GM21529 (cell line): ENCODE data around the gene PDCD1.

Experiments
- ATAC-seq: cut with Tn5 transposase; IDR thresholded peaks from one replicate; pipeline ENCODE4 v1.9.1; 2021; ENCODE audit not compliant: unreplicated experiment

Gene PDCD1

GRCh38 chr2:241852981-241853631 lies 5.6 kb downstream of the PDCD1 start:
- ATAC-seq, result no peak

DNA sequence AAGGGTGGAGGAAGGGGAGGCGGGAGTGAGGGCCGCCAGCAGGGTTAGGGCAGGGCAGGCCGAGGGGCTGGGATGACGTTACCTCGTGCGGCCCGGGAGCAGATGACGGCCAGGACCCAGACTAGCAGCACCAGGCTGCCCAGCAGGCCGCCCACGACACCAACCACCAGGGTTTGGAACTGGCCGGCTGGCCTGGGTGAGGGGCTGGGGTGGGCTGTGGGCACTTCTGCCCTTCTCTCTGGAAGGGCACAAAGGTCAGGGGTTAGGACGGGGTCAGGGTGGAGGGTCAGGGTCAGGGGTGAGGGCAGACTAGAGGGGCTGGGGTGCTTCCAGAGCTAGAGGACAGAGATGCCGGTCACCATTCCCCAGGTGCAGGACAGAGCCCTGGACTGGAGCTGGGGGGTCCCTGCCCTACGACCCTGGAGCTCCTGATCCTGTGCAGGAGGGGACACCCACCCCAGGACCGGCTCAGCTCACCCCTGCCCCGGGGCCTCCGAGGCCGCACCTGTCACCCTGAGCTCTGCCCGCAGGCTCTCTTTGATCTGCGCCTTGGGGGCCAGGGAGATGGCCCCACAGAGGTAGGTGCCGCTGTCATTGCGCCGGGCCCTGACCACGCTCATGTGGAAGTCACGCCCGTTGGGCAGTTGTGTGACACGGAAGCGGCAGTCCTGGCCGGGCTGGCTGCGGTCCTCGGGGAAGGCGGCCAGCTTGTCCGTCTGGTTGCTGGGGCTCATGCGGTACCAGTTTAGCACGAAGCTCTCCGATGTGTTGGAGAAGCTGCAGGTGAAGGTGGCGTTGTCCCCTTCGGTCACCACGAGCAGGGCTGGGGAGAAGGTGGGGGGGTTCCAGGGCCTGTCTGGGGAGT lies 6.3 kb downstream of the PDCD1 start:
- no peak for ATAC-seq

- ATAC-seq, result no peak
Observed at GRCh38 chr2:241851325-241852115, 7.2 kb downstream of the PDCD1 start.

GRCh38 chr2:241850544-241851324 lies 8.0 kb downstream of the PDCD1 start:
- ATAC-seq, result no peak

DNA sequence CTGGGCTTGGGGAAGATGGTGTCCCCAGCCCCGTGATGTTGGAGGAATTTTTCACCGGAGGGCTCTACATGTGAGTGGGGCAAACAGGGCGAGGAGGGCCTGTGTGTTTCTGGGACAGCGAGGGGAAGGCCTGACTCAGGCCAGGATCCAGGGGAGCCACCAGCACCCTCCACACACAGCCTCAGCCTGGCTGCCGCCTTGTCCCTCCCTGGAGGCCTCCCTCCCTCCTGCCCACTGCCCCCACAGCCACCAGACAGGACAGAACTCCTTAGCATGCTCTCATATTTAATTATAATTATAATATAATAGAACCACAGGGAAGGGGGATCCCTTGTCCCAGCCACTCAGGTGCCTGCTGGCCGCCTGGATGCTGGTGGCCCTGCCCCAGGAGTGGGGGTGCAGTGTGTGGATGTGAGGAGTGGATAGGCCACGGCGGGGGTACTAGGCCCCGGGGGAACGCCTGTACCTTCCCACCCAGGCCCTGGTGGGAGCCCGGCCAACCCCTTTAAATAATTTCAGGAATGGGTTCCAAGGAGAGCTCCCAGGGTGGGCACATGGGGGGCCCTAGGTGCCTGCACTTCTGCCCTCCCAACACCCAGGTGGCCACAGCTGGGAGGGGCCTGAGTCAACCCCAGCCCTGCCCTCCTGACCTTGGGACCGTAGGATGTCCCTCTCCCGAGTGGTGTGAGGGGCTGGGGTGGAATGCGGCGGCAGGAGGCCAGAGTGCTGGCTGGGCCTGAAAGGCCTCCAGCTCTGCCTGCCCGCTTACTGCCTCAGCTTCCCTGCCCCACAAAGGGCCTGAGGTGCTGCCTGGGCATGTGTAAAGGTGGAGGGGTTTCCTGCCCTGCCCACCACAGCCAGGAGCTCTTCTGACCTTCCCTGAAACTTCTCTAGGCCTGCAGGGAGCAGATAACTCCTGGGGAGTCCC lies 8.8 kb downstream of the PDCD1 start:
- ATAC-seq, result no peak

- ATAC-seq, result no peak
Observed at GRCh38 chr2:241848761-241849615, 9.7 kb downstream of the PDCD1 start.

- ATAC-seq, result no peak
Observed at GRCh38 chr2:241846406-241846805, 12.3 kb downstream of the PDCD1 start.

GRCh38 chr2:241844831-241845578 lies 13.7 kb downstream of the PDCD1 start:
- ATAC-seq, result no peak

- ATAC-seq, result peak; percentile 66
Observed at GRCh38 chr2:241844066-241844728, 14.5 kb downstream of the PDCD1 start.

GRCh38 chr2:241843321-241844065 lies 15.2 kb downstream of the PDCD1 start:
- no peak for ATAC-seq

DNA sequence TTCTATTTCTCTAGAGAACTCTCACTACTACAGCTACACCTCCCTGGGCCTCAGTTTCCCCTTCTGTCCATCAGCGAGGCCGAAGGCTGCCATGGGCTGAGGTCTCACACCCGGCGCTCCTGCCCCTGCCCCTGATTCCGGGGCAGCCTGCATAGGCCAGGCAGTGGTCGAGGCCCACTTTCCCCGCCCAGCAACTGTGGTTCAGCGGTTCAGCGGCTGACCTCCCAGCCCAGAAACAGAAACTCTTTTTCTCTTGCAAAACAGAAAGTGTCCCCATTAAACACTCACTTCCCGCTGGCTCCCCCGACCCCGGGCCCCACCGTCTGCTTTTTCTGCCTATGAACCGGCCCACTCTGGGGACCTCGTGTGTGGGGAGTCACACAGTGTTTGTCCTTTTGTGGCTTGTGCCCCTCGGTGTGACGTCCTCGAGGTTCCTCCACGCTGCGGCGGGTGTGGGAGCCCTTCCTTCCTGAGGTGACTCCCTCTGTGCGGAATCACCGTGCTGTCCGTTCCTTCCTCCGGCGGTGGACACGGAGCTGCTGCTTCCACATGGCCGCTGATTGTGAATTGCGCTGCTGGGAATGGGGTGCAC lies 16.0 kb downstream of the PDCD1 start:
- peak; percentile 44 for ATAC-seq

DNA sequence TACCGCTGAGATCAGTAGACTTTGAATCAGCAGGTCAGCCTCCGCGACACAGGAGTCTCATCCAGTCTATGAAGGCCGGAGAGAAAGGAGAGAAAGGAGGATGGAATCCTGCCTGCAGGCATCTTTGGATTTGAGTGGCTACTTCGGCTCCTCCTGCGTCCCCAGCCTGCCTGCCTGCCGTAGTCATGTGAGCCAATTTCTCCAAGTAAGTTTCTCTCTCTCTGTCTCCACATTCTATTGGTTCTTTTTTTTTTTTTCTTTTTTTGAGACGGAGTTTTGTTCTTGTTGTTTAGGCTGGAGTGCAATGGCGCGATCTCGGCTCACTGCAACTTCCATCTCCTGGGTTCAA lies 16.7 kb downstream of the PDCD1 start:
- no peak for ATAC-seq

GRCh38 chr2:241841181-241842066 lies 17.3 kb downstream of the PDCD1 start:
- no peak for ATAC-seq

GRCh38 chr2:241837197-241837965 lies 21.3 kb downstream of the PDCD1 start:
- no peak for ATAC-seq

DNA sequence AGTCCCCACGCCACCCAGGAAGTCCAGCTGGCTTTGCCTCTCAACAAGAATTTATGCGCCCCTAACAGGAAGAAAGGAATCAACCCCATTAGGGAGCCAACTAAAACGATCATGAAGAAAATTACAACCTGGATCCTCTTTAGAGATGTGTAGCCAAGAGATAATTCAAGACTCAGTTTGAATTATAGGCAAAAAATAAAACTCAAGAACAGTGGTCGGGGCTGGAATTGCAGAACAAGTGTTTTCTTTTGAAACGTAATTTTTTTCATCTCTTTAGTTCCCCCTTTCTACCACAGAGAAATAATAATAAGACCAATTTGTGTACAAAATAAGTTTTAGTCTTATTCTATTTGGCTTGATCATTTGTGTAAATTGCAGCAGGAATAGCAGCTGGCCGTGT lies 22.4 kb downstream of the PDCD1 start:
- ATAC-seq, result no peak
